Right renal pelvis (tissue), 4 donors: ENCODE measurements around the gene TTLL1. TPM values are rescaled to one million over a fixed set of nuclear protein-coding genes. Genes with fewer than 3 reads are reported as not detected.

Experiments
- DNase-seq, 4 donors: peaks; one replicate each; pipeline ENCODE4 v3.0.0-alpha.2; 2013; ENCODE audit warnings: low read depth in 4 of 4, low spot score in 3 of 4, missing footprints in 1 of 4
- polyA plus RNA-seq, 4 donors: library from polyadenylated mRNA; unstranded; fragments of 120-200 nt; gene quantifications; one replicate each; pipeline ENCODE4 v1.2.1, GENCODE V29; 2013; ENCODE audit not compliant: insufficient read length in 4 of 4

The TTLL1 gene
- polyA plus RNA-seq, 4 donors = 15.4 to 20.6 (median 19.1) TPM

DNA sequence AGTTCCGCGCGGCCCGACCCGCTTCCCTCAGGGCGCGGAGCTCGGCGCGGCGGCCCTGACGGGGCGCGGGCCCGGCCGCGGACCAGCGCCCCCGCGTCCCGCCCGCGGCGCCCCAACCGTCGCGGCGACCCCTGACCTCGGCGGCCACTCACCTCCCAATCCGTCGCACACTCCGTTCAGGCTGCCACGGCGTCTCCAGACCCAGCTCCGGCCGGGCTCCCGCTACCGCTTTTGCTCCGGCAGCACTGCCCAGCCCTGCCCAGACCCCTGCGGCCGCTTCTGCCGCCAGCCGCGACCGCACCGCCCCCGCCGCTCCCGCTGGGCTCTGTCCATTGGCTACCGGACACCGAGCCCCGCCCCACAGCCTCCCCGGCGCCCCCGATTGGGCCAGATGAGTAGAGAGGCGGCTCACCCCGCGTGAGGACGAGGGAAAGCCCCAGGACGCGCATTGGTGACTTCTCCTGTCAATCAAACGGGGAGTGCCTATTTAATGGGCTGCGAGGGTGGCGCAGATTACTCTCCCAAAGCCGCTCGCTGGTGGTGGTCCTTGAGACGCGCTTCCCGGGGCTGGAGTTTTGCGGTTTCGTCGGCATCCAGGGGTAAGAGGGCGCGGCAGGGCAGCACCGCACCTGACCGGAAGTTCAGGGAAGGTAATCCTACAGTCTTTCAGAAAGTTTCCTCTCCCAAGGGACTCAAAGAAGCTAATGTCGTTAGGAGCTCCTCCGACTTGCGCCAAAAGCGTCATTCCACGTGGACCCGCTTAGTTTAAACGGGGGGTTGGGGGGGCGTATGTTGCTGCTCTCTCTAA is 74.1 kb downstream of the TTLL1 start, which contains the start of gene PACSIN2:
Gene PACSIN2 (minus strand): TSS at position 281 of the 808 bp plus-strand sequence. CDS start 103,069 bp downstream, outside the sequence.
- DNase-seq = peak; percentile 95 to 99 (median 98)

DNA sequence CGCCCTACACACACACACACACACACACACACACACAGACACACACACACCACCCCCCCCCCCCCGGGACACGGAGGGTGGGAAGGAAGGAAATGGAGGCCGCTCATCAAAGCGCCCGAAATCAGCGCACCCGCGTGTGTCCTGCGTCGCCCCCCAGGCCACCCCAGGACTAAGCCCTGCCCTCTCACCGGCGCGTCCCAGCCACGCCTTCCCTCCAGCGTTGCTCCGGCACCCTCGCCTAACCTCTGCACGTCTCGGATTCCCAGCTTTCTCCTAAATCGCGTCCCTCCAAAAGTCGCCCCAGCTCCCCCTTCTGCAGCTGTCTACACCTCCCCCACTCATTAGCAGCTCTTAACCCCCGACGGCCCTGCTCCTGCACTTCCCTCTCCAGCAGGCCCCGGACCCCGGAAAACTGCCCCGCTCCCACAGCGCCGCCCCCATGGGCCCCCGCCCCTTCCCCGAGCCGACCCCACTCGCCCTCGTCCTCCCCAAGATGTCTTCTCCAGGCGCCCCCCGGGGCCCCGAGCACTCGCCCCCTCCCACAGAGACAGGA is 74.8 kb downstream of the TTLL1 start:
- no peak for DNase-seq

DNA sequence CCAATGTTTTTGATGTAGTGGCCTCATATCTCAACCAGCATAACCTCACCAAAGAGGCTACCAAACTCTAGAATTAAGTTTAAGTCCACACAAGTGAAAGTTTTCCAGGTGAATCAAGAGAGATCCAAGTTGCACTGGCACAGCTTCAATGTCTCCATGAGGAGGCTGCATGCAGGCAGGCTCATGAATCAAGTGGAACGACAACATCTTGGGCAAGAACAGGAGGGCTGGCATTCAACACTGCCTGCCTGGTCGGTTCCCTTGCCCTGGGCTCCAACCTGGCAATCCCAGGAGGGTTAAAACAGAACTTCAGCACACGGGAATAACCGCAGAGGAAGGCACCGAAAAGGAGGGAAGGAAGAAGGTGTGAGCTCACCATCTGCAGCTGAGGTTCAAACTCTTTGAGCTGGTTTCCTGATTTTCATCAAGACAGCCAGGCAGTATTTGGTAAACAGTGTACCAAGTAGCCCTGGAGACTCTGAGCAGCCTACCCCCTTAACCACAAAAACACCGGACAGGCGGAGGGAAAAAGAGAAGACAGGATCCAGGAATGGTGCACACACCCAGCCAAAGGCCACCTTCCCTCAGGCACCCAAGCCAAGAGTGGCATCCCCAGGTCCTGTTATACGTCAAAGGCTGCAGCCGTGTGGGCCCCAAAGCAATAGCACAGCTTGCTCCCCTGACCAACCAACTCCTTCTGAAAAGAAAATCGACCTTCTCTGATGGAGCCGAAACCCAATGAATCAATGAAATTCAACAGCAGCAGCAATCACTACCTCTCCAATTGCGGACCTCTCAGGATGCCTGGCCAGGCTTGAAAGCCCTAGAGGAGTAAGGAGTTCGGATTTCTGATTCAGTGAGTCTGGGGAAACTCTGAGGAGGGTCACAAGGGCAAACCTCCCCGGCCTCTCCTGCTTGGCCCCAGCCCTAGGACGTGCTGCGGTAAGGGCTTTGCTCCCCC is 75.6 kb downstream of the TTLL1 start:
- no peak for DNase-seq

DNA sequence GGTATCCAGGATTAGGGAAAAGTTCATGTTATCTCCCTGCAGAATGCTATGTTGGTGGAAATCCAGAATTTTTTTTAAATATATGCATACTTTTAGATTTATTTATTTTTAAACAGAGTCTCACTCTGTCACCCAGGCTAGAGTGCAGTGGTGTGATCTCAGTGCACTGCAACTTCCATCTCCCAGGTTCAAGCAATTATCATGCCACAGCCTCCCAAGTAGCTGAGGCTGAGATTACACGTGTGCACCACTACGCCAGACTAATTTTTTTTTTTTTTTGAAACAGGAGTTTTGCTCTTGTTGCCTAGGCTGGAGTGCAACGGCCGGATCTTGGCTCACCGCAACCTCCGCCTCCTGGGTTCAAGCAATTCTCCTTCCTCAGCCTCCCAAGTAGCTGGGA is 76.8 kb downstream of the TTLL1 start:
- DNase-seq = no peak

DNA sequence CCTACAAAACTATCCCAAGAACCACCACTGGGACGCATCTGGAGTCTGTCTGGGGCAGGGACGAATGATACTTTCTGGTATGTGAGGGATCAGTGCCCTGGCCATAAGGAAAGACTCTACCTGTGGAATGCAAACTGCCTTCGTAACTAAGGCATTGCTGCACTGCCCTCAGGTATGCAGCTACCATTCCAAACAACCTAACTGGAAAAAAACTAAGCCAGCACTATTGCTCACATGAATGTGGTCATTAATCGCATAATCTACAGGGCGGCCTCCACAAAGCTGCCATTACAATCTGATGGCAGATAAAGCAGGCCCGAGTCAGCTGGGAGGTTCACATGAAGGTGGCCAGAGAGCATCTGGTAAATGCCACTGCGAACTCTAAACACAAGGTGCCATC is 78.1 kb downstream of the TTLL1 start:
- DNase-seq = no peak

DNA sequence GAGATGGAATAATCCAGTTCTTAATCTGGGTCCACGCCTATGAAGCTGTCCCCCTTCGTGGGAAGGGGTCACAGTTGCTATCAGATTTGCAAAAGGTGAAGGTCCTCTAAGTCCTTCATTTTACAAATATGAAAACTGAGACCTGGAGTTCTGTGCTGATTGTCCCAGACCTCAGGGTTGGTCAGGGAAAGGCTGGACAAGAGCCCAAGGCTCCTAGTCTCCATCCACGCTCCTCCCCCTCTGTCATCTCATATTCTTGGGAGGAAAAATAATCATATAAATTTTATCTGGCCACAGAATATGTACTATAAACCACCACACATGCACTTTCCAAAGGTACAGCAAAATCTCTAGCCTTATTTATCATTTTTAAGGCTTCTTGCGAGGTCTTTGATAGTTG is 79.7 kb downstream of the TTLL1 start:
- no peak for DNase-seq

DNA sequence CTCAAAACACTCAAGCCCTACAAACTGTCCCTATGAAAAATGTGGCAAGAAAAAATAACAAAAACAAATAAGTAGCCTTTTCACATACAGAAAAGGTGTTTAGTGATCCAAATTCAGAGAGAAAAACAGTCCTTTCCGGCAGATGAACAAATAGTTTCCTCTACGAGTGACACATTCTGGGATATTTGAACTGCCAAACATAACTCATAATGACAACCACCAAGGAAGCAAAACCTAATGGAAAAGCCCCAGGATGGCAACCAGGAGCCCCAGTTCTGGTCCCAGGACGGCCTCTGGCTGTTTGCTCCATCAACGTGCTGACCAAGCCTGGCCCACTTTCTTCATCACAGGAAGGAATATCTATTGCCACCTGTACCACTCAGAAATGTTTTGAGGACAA is 80.3 kb downstream of the TTLL1 start:
- no peak for DNase-seq

DNA sequence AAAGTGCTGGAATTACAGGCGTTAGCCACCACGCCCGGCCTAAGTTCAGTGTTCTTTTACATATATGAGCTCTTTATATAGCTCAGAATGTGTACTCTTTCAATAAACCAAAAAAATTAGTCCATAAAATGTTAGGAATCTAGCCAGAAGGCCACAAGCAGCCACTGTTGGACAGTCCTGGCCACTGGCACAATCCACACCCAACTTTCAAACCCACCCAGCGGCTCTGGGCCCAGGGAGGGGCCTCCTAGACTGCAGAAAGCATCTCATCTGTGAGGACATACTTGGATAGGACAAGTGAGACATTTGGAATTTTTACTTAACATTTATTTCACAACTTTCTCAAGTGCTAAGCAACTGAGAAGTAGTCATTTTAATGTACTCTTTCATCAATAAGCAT is 80.7 kb downstream of the TTLL1 start:
- no peak for DNase-seq

DNA sequence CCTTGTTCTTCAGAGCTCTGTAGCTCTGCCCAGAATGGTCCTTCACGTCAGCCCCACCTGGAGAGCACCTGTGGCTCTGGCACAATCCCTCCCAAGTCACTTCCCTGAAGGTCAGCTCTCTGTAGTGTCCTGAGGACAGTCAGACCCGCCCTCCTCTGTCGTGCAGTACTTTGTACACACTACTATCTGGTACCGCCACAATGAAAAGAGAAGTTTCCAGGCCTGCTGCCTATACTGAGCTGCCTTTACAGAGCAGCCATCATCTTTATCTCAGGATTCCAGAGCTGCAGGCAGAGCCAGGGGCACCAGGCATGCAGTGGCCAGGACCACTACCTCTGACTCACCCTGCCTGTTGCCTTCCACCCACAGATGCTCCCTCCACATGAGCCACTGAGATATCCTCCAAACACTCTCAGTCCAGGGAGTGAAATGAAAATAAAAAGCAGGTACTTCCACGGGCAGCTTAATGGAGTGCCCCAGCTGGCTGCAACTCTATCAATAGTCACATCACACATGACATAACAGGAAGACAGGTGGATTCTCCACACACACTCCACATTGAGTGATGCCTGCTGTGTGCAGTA is 81.6 kb downstream of the TTLL1 start:
- no peak for DNase-seq

DNA sequence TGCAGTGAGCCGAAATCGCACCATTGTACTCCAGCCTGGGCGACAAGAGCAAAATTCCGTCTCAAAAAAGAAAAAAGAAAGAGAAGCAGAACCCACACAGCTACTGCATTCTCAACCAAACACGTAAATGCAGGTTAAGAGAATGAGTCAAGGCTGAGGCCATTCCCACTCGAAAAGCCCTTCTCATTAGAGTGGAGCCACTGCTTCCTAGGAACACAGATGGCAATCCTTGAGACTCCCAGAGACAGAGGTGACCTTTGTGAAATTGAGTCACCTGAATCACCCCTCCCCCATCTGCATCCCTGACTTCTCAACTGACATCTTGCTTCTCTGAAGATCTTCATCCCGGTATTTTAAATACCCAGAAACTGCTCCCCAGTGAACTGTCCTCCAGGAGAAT is 82.4 kb downstream of the TTLL1 start:
- no peak for DNase-seq

DNA sequence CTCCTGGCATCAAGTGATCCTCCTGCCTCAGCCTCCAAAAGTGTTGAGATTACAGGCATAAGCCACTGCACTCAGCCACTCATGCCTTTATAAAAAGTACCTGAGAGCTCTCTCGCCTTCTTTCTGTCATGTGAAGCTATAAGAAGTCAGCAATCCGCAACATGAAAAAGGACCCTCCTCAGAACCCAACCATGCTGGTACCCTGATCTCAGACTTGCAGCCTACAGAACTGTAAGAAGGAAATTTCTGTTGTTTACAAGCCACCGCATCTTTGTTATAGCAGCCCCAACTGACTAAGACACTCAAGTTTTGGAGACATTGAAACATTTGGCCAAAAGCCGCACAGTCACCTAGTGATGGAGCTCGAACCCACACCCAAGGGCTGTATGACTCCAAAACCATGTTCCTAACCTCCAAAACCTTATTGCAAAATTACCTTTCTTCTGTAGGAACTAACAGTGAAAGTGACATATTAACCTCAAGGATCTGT is 83.1 kb downstream of the TTLL1 start:
- DNase-seq = no peak

DNA sequence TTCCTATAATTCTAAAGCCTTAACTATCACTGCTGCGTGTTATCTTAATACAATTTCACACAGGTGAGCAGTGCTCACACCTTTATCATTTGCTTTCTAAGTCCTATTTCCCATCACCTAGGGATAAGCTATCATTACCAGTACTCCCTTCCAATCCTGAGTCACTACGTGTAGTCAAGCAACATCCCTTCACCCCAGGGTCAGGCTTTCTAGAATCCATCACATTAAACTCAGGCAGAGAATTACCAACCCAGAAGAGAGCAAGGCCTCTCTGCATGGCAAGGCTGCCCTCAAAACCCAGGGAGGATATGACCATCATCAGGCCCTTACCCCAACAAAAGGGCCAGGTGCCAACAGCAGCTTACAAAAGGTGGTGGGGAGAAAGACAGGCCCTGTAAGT is 84.1 kb downstream of the TTLL1 start:
- DNase-seq = no peak

DNA sequence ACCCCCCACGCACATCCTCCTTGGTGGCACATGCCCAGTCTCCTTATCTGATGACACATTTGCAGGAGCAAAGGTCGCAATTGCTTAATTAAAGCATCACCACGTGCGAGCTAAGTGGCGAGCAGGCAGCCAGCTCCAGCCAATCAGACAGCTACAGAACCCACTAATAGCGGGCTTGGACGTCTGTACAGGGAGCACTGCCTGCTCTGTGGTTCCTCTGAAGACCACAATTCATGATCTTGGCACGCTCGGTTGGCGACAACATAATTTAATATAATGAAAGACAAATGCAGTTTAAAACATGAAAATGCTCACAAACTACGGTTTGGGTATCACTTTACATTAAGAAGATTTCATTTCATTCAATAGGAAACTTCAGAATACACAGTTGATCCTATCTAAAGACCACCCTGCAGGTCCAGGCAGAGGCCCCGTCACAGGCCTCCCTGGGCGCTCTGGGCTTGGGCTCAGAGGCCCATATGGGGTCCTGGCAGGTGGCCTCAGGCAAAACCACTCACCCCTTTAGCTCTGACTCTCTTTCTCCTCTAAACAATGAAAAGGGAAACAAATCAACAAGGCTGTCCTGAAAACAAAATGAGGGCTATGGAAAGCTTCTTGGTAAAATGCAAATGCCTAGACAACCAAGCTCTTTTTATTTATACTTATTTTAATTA is 84.7 kb downstream of the TTLL1 start:
- no peak for DNase-seq

DNA sequence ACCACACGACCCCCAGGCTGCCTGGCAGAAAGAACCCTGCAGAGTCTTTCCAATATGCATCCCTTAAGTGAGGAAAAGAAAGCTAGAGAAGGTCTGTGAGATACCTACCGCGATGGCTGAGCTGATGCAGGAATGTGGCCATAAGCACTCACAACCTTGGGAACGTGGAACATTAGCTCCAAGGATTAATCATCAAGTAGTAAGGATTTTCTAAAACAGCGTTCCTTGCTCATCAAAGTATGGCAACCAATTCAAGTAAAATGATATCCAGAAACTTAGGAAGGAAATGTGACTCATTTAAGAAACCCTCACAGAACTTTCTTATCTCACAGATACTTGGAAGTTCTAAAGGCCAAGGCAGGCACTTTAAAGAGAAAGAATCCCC is 87.0 kb downstream of the TTLL1 start:
- DNase-seq = no peak

DNA sequence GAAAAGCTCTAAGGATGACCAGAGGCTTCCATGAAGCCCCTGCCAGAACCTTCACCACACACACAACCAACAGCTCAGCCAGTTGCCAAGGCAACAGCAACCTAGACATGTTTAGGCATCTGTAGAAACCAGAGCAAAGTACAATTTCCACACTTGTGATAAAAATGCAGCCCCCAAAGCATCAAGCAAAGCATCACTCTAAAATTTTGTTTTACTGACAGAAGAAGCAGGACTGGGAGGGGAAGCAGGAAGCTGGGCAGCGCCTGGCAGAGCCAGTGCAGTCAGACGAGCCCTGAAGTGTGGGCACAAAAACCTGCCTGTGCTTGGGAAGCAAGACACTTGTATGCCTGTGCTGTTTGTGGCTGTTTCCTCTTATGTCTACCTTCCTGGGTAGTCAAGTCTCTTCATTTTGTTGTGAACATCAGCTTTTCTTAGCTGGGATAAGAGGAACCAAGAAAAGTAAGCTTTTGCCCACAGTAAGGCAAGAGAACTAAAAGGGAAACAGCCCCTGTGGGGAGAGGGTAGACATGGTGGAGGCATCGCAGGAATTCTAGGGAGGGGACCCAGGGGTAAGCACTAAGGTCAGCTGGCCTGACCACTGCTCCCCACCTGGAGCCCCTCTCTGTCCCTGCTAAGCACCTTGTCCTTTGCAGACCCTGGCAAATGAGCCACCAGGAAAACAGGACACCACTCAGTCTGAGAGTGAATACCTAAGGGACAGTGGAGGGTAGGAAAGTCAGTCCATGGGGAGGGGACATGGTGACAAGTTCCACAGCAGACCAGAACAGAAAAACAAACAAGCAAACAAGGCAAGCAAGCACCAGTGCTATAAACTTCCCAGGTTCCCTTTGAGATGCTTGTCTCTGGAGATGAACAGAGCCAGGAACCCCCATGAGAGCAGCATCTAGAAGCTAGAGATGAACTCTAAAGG is 87.7 kb downstream of the TTLL1 start:
- DNase-seq = no peak

DNA sequence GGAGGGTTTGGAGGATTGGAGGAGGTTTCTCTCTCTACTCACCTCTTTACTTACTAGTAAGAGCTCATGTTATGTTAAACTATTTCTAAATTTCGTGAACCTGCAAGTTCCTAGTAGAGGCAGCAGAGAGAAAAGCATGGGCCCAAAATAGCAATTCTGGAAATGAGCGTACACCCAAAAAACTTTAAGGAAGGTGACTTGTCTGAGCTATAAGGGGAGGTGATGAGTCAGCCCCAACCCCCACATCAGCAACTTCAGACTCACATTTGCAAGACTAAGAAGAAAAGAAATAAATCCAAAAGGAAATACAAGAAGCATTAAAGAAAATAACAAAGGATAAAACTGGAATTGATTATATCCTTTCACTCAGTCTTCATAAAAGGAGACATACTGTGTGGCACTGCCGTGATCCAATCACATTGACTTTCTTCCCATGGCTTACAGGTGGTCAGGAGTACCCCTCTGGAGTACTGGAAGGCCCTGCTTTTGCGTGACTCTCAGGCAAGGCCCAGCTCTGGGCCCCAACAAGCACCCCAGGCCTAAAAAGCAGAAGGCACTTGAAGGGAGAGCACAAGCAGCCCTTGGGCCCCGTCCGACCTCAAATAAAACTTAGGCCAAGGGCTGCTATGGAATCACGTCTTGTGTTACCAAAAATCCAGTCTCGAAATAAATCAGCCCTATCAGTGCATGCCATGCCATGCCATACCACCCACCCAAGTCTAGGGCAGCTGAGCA is 88.6 kb downstream of the TTLL1 start:
- DNase-seq = no peak

DNA sequence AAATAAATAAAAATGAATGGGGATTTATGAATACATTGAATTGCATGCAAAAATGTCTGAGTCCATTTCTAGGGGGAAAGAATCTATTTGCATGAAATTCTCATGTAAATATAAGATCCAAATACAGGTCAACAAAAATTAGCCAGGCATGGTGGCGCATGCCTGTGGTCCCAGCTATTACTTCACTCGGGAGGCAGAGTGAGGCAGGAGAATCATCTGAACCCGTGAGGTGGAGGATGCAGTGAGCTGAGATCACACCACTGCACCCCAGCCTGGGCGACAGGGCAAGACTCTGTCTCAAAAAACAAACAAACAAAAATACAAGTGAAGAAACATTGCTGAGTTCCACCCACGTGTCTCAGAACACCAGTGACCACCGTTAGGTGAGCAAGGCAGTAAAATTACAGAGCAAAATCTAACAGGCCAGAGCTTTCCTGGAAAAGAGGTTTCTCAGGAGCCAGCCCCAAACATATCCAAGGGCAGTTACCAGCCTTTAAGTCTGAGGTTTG is 91.6 kb downstream of the TTLL1 start:
- DNase-seq = no peak
